Measurements from ENCODE around the gene PLCD3. TPM values are rescaled to one million over a fixed set of nuclear protein-coding genes. Genes with fewer than 3 reads are reported as not detected.

PLCD3 gene
- total RNA-seq, 4 donors from 2014 or later: 38.6 to 186 (median 75.1) TPM

DNA sequence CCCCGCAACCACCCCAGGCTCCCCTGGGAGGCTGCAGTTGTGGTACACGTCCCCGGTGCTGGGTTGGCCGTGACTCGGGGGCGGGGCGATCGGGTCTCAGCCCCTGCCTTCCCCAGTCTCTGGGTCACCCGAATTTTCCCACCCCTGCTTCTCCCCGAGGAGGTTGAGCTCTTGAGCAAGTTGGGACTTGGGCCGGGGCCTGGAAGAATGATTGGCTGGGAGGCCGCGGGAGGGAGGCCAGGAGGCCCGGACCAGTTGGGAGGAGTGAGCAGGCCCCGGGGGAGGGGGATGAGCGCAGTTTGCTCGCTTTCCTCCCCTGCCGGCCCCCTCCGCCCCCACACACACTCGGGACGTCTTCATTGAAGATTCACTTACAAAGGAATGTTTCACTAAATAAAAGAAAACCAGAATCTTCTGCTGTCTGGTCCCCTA is 11.5 kb upstream of the PLCD3 start:
- Histone ChIP-seq H3K4me3 (peak overlapping the region; percentile 61 to 78 (median 64)), H3K27me3 (no peaks in the 10 kb centered on the region), H3K27ac (peak overlapping the region; percentile 84 to 90 (median 89)), H3K36me3 (no peaks in the 10 kb centered on the region), H3K4me1 (peaks cover 16 to 24% of the 10 kb centered on the region in 2 donors), H3K9me3 (no peaks in the 10 kb centered on the region)
- in situ Hi-C loops (cut with MboI; ENCODE audit: low sequenced_read_pairs in 4 of 4): loop anchor here in 2 of 4 donors (5.0 to 25.0 kb wide), 2 partner anchors 54 to 231 kb away; partner anchors contain the start of gene GFAP (in 1 of the 2)
- peak; percentile 75 to 87 for DNase-seq
- intact Hi-C loops (cut with DNase I; ENCODE audit: low total_unique reads): no loop called here
- peak; percentile 8 to 12 for ATAC-seq
- TF ChIP-seq POLR2A (IDR thresholded peaks at IDR 0.05): no peak
- TF ChIP-seq, protein P1, sequence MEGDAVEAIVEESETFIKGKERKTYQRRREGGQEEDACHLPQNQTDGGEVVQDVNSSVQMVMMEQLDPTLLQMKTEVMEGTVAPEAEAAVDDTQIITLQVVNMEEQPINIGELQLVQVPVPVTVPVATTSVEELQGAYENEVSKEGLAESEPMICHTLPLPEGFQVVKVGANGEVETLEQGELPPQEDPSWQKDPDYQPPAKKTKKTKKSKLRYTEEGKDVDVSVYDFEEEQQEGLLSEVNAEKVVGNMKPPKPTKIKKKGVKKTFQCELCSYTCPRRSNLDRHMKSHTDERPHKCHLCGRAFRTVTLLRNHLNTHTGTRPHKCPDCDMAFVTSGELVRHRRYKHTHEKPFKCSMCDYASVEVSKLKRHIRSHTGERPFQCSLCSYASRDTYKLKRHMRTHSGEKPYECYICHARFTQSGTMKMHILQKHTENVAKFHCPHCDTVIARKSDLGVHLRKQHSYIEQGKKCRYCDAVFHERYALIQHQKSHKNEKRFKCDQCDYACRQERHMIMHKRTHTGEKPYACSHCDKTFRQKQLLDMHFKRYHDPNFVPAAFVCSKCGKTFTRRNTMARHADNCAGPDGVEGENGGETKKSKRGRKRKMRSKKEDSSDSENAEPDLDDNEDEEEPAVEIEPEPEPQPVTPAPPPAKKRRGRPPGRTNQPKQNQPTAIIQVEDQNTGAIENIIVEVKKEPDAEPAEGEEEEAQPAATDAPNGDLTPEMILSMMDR (IDR thresholded peaks at IDR 0.05 in 4 of 5, conservative IDR thresholded peaks at IDR 0.05 in 1 of 5): no peak

DNA sequence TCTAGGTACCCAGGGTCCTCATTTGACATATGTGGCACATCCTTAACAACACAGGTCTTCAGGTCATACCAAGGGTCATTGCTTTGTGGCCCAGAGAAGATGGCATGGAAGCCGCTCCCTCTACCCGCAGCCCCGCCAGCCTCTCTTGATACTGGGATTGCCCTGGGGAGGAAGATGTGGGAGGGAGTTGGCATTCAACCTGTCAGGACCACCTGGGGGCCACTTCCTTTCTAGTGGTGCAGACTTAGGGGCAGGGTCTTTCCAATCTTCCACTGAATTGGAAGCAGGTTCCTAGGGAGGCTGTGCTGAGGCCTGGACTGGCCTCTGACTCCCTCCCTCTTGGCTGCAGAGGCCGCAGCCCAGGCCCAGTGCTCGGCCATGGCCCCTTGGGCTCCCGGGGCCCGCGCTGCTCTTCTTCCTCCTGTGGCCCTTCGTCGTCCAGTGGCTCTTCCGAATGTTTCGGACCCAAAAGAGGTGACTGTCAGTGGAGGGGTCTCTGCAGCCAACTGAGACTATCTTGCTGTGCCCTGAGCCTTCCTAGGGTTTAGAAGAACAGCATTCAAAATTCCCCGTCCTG is 10.9 kb upstream of the PLCD3 start:
- H3K27me3 ChIP-seq: no peaks in the 10 kb centered on the region
- peak overlapping the region; percentile 84 to 90 (median 89) for H3K27ac ChIP-seq
- H3K36me3 ChIP-seq: no peaks in the 10 kb centered on the region
- H3K9me3 ChIP-seq: no peaks in the 10 kb centered on the region
- DNase-seq (no peak), ATAC-seq (no peak)
- in situ Hi-C loops (cut with MboI; ENCODE audit: low sequenced_read_pairs in 4 of 4) (loop anchor here in 2 of 4 donors (5.0 to 25.0 kb wide), 2 partner anchors 54 to 231 kb away; partner anchors contain the start of gene GFAP (in 1 of the 2)), intact Hi-C loops (cut with DNase I; ENCODE audit: low total_unique reads) (no loop called here)
- H3K4me1 ChIP-seq: peaks cover 16 to 24% of the 10 kb centered on the region in 2 donors
- H3K4me3 ChIP-seq: peak overlapping the region in 3 of 4 donors; percentile 61 to 78 (median 65)
- no peak for TF ChIP-seq POLR2A (IDR thresholded peaks at IDR 0.05)
- TF ChIP-seq, protein P1 (IDR thresholded peaks at IDR 0.05 in 4 of 5, conservative IDR thresholded peaks at IDR 0.05 in 1 of 5): no peak

DNA sequence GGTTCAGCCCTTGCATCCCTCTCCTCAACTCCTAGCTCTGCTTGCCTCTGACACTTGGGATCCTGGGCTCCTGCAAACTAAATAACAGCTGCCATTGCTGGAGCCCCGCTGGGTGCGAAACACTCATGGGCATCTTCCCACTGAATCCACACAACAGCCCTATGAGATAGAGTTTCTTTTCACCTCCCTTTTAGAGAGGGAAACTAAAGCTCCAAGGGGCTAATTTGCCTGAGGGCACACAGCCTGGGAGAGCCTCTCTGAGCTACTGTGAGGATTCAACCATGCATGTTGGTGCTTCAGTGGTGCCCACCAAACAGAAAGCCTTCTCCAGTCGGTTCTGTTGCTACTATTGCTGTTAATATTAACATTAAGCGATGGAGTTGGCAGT is 7.2 kb upstream of the PLCD3 start:
- H3K4me1 ChIP-seq: peaks cover 16% of the 10 kb centered on the region in 2 donors
- no peak overlapping the region for H3K27ac ChIP-seq
- no peak for TF ChIP-seq POLR2A (IDR thresholded peaks at IDR 0.05)
- TF ChIP-seq, protein P1 (IDR thresholded peaks at IDR 0.05 in 4 of 5, conservative IDR thresholded peaks at IDR 0.05 in 1 of 5): no peak
- DNase-seq: no peak
- H3K9me3 ChIP-seq: no peaks in the 10 kb centered on the region
- H3K4me3 ChIP-seq: no peak overlapping the region
- intact Hi-C loops (cut with DNase I; ENCODE audit: low total_unique reads) (no loop called here), in situ Hi-C loops (cut with MboI; ENCODE audit: low sequenced_read_pairs in 4 of 4) (loop anchor here in 3 of 4 donors (5.0 to 25.0 kb wide), 4 partner anchors 55 to 227 kb away; partner anchors contain the start of gene GFAP (in 2 of the 3))
- no peaks in the 10 kb centered on the region for H3K27me3 ChIP-seq
- no peaks in the 10 kb centered on the region for H3K36me3 ChIP-seq
- no peak for ATAC-seq

DNA sequence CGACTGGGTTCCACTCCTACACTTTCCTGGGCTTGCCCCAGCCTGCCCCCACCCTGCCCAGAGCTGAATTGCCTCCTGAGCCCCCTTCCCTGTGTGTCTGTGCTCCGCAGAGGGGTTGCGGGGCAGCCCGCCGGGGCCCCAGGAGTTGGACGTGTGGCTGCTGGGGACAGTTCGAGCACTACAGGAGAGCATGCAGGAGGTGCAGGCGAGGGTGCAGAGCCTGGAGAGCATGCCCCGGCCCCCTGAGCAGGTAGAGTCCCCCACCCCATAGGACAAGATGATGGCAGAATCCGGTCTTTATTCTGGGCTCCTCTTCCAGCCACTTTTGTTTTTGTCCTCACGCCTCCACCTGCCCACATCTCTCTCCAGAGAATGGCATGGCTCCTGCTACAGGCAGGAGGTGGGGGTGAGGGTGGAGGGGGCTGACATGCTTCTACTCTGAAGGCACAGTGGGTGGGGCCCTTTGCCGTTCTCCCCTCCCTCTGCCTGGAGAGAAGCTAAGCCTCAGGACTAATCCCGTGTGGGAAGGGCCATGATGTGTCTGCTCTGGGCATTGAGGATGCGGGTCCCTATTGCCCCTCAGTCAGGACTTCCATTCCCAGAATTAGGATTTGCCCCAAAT is 6.7 kb upstream of the PLCD3 start:
- H3K4me3 ChIP-seq: no peak overlapping the region
- H3K36me3 ChIP-seq: no peaks in the 10 kb centered on the region
- TF ChIP-seq, protein P1 (IDR thresholded peaks at IDR 0.05 in 4 of 5, conservative IDR thresholded peaks at IDR 0.05 in 1 of 5): no peak
- TF ChIP-seq POLR2A (IDR thresholded peaks at IDR 0.05): no peak
- peaks cover 14 to 16% of the 10 kb centered on the region in 2 donors for H3K4me1 ChIP-seq
- H3K27me3 ChIP-seq: no peaks in the 10 kb centered on the region
- intact Hi-C loops (cut with DNase I; ENCODE audit: low total_unique reads): no loop called here
- in situ Hi-C loops (cut with MboI; ENCODE audit: low sequenced_read_pairs in 4 of 4): loop anchor here in 3 of 4 donors (5.0 to 25.0 kb wide), 4 partner anchors 56 to 227 kb away; partner anchors contain the start of gene GFAP (in 2 of the 3)
- DNase-seq: no peak
- no peaks in the 10 kb centered on the region for H3K9me3 ChIP-seq
- no peak for ATAC-seq
- no peak overlapping the region for H3K27ac ChIP-seq

Measured in gastrocnemius medialis (tissue), 4 donors.